ENCODE results near the gene WDR72.

DNA sequence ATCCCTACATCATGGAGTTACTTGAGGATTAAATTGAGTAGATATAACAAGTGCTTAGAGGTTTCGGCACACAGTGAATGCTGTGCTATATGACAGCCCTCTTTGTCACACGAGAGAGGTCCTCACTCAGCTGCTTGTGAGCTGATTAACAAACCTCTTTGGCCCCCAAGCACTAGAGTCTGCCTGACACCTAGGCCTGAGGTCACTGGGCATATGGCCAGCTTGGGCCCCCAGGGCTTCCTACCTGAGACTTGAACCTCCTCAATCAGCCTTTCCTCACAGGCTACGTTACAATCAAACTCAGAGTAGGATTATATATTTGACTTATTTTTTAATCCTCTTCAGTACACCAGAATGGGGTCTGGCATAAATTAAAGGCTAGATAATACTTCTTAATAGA, 88.8 kb downstream of the WDR72 start:
- TF ChIP-seq, protein P1, sequence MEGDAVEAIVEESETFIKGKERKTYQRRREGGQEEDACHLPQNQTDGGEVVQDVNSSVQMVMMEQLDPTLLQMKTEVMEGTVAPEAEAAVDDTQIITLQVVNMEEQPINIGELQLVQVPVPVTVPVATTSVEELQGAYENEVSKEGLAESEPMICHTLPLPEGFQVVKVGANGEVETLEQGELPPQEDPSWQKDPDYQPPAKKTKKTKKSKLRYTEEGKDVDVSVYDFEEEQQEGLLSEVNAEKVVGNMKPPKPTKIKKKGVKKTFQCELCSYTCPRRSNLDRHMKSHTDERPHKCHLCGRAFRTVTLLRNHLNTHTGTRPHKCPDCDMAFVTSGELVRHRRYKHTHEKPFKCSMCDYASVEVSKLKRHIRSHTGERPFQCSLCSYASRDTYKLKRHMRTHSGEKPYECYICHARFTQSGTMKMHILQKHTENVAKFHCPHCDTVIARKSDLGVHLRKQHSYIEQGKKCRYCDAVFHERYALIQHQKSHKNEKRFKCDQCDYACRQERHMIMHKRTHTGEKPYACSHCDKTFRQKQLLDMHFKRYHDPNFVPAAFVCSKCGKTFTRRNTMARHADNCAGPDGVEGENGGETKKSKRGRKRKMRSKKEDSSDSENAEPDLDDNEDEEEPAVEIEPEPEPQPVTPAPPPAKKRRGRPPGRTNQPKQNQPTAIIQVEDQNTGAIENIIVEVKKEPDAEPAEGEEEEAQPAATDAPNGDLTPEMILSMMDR (conservative IDR thresholded peaks at IDR 0.05; ENCODE audit: low read depth in 2 of 2), result no peak
- TF ChIP-seq ZNF331 (CRISPR knock-in tag; IDR thresholded peaks at IDR 0.05; ENCODE audit: low read depth) (no peak), POLR2AphosphoS5 (IDR thresholded peaks at IDR 0.05; ENCODE audit: low read depth) (no peak), CREB1 (CRISPR knock-in tag; IDR thresholded peaks at IDR 0.05; ENCODE audit: low read depth) (no peak), EZH2 (IDR thresholded peaks at IDR 0.05; ENCODE audit: low read depth, unreplicated experiment) (no peak), NANOG (IDR thresholded peaks at IDR 0.05; ENCODE audit: borderline replicate concordance) (no peak), EZH2phosphoT487 (IDR thresholded peaks at IDR 0.05; ENCODE audit: unreplicated experiment) (no peak), ZNF114 (CRISPR knock-in tag; IDR thresholded peaks at IDR 0.05) (no peak), JUNB (IDR thresholded peaks at IDR 0.05; ENCODE audit: unreplicated experiment) (no peak), STAT1 (IDR thresholded peaks at IDR 0.05; ENCODE audit: unreplicated experiment) (no peak)
- TF ChIP-seq, protein P2, sequence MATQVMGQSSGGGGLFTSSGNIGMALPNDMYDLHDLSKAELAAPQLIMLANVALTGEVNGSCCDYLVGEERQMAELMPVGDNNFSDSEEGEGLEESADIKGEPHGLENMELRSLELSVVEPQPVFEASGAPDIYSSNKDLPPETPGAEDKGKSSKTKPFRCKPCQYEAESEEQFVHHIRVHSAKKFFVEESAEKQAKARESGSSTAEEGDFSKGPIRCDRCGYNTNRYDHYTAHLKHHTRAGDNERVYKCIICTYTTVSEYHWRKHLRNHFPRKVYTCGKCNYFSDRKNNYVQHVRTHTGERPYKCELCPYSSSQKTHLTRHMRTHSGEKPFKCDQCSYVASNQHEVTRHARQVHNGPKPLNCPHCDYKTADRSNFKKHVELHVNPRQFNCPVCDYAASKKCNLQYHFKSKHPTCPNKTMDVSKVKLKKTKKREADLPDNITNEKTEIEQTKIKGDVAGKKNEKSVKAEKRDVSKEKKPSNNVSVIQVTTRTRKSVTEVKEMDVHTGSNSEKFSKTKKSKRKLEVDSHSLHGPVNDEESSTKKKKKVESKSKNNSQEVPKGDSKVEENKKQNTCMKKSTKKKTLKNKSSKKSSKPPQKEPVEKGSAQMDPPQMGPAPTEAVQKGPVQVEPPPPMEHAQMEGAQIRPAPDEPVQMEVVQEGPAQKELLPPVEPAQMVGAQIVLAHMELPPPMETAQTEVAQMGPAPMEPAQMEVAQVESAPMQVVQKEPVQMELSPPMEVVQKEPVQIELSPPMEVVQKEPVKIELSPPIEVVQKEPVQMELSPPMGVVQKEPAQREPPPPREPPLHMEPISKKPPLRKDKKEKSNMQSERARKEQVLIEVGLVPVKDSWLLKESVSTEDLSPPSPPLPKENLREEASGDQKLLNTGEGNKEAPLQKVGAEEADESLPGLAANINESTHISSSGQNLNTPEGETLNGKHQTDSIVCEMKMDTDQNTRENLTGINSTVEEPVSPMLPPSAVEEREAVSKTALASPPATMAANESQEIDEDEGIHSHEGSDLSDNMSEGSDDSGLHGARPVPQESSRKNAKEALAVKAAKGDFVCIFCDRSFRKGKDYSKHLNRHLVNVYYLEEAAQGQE (IDR thresholded peaks at IDR 0.05; ENCODE audit: unreplicated experiment), result no peak
- TF ChIP-seq, protein P3, sequence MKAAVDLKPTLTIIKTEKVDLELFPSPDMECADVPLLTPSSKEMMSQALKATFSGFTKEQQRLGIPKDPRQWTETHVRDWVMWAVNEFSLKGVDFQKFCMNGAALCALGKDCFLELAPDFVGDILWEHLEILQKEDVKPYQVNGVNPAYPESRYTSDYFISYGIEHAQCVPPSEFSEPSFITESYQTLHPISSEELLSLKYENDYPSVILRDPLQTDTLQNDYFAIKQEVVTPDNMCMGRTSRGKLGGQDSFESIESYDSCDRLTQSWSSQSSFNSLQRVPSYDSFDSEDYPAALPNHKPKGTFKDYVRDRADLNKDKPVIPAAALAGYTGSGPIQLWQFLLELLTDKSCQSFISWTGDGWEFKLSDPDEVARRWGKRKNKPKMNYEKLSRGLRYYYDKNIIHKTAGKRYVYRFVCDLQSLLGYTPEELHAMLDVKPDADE (IDR thresholded peaks at IDR 0.05), result no peak

All from GM23338 (cell line).